H1 (cell line): ENCODE measurements around the gene PAF1. TPM values are rescaled to one million over a fixed set of nuclear protein-coding genes. Genes with fewer than 3 reads are reported as not detected.
A peak's percentile ranks its signal among the peaks of the same experiment; 100 is the strongest.

ENCODE experiments used
- ASH2L ChIP-seq: fragments of 200-600, 300-600 bp; sonication (generic); IDR thresholded peaks from one replicate; pipeline ENCODE4 v1.7.1; 2017; ENCODE audit warnings: low read length
- BCL11A ChIP-seq, 2 experiments: IDR thresholded peaks; one replicate each; pipeline ENCODE4 v1.6.1; 2011; ENCODE audit warnings: low read depth in 2 of 2, low read length in 2 of 2, mild to moderate bottlenecking in 2 of 2
- EP300 ChIP-seq, 2 experiments: IDR thresholded peaks; 1 replicate in 1 of 2; 2 replicates in 1 of 2; pipeline ENCODE4 v1.6.1; 2011 to 2012; ENCODE audit warnings: low read depth in 2 of 2, low read length in 2 of 2, mild to moderate bottlenecking in 2 of 2, borderline replicate concordance in 1 of 2, inconsistent platforms in 1 of 2, moderate library complexity in 1 of 2
- GTF2F1 ChIP-seq: IDR thresholded peaks from 2 replicates; pipeline ENCODE4 v1.6.1; 2012; ENCODE audit warnings: low read depth, low read length, improper control_type of control experiment, borderline replicate concordance
- MAFK ChIP-seq: IDR thresholded peaks from 2 replicates; pipeline ENCODE4 v1.6.1; 2012; ENCODE audit warnings: low read depth, mild to moderate bottlenecking, improper control_type of control experiment, low read length
- NRF1 ChIP-seq: IDR thresholded peaks from 2 replicates; pipeline ENCODE4 v1.6.1; 2011; ENCODE audit warnings: mild to moderate bottlenecking, low read depth, low read length, improper control_type of control experiment
- RBBP5 ChIP-seq: IDR thresholded peaks from 2 replicates; pipeline ENCODE4 v1.7.1; 2012; ENCODE audit warnings: low read depth, mild to moderate bottlenecking, inconsistent platforms, low read length, moderate library complexity, borderline replicate concordance
- SAP30 ChIP-seq: fragments of 300-600 bp; sonication (generic); IDR thresholded peaks from 2 replicates; pipeline ENCODE4 v1.7.1; 2012; ENCODE audit warnings: low read length, moderate library complexity, mild to moderate bottlenecking, inconsistent platforms; ENCODE audit not compliant: insufficient read depth, insufficient replicate concordance
- SIN3A ChIP-seq, 2 experiments: IDR thresholded peaks in 1 of 2; conservative IDR thresholded peaks in 1 of 2; 2 replicates each; pipeline ENCODE4 v1.6.1; 2011 to 2012; ENCODE audit warnings: low read length in 2 of 2, improper control_type of control experiment in 1 of 2, low read depth in 1 of 2, mild to moderate bottlenecking in 1 of 2
- SP2 ChIP-seq: IDR thresholded peaks from 2 replicates; pipeline ENCODE4 v1.6.1; 2012; ENCODE audit warnings: mild to moderate bottlenecking, low read length, inconsistent platforms
- TAF7 ChIP-seq: optimal IDR thresholded peaks from 2 replicates; pipeline ENCODE3; 2011; ENCODE audit warnings: low read depth, mild to moderate bottlenecking, inconsistent platforms, low read length, moderate library complexity, borderline replicate concordance
- polyA plus RNA-seq, 7 experiments: library from polyadenylated mRNA; depleted of rRNA in 3 of 7; stranded (reverse) in 5 of 7; unstranded in 2 of 7; fragments of >200 nt in 5 of 7; fragments of 200-250 nt in 2 of 7; gene quantifications; 1 replicate in 5 of 7; 2 replicates in 1 of 7; 4 replicates in 1 of 7; pipeline versions ENCODE4 v1.2.1 to v1.2.3, GENCODE V29; 2011 to 2013; ENCODE audit warnings: missing spikeins in 2 of 7, mixed read lengths in 2 of 7
- total RNA-seq: library from RNA; stranded (reverse); fragmentation: NEBNext Ultra II Directional; extraction: Animal tissue kit (Norgen Biotek cat#: 25700); gene quantifications from 2 replicates; pipeline ENCODE4 v1.2.1, GENCODE V29; 2021
- TF ChIP-seq, protein P1 (sequence below): IDR thresholded peaks from 2 replicates; pipeline ENCODE4 v1.6.1; 2011; ENCODE audit warnings: low read length, improper control_type of control experiment

PAF1 gene
- total and polyA plus RNA-seq, 2 of the 8 experiments (the other 6 are each of a cell fraction or from before 2014, with no cell fraction given) = 31.4 to 58.6 TPM

DNA sequence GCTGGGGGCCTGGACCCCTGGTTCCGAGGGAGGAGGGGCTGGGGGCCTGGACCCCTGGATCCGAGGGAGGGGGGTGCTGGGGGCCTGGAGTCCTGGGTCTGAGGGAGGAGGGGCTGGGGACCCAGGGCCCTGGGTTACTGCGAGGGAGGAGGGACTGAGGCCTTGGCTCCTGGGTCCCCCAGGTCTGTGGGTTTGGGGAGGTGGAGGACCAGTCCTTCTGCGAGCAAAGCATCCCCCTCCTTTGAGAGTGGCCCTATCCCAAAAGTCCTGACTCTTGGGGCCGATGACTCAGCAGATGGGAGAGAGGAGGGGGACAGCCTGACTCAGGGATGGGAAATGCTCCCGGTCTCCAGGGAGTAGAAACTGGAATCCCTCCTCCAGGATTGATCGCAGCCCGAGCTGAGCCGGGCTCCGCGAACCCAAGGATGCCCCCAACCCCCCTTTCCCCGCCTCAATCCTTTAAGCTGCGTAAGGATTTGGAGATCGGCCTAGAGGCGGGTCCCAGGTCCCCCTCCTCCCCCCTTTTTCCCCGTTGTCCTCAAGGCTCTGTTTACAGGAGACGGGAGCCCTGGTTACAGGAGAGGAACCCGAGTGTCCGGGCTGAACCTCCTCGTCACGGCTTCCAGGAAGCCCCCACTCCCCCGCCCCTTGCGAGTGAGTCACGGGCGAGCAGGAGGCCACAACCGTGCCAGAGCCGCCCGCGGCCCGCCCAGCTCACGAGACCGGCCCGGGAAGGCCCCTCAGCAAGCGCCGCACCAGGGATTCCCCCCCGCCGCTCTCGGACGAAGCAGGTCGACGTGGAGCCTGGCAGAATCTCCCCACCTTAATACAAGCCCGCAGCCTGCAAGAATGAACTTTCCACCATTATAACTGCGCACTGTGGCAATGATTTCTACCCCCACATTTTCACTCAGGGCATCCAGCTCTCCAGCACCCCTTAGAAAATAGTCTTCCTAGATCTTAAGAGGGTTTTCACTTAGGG, 12.7 kb upstream of the PAF1 start (continued):
- TF ChIP-seq RBBP5 (no peak), SAP30 (no peak), GTF2F1 (no peak), MAFK (peak; percentile 95), BCL11A (IDR thresholded peaks at IDR 0.05; ENCODE audit: low read depth in 2 of 2, low read length in 2 of 2) (no peak), ASH2L (peak; percentile 24), EP300 (IDR thresholded peaks at IDR 0.05; ENCODE audit: borderline replicate concordance in 1 of 2, low read depth in 2 of 2, low read length in 2 of 2) (peak in 1 of 2 experiments; percentile 69; a peak in 1 of 3 replicates), TAF7 (peak; percentile 48), NRF1 (no peak), SIN3A (conservative IDR thresholded peaks at IDR 0.05 in 1 of 2, IDR thresholded peaks at IDR 0.05 in 1 of 2; ENCODE audit: low read depth in 1 of 2, low read length in 2 of 2) (no peak; a peak in 1 of 4 replicates), SP2 (no peak)
- TF ChIP-seq, protein P1, sequence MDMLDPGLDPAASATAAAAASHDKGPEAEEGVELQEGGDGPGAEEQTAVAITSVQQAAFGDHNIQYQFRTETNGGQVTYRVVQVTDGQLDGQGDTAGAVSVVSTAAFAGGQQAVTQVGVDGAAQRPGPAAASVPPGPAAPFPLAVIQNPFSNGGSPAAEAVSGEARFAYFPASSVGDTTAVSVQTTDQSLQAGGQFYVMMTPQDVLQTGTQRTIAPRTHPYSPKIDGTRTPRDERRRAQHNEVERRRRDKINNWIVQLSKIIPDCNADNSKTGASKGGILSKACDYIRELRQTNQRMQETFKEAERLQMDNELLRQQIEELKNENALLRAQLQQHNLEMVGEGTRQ = no peak
